ENCODE data around the gene CACNA1S. TPM values are rescaled to one million over a fixed set of nuclear protein-coding genes. Genes with fewer than 3 reads are reported as not detected.

Gene CACNA1S
- not detected for total RNA-seq (2021; fragmentation: NEBNext Ultra II Directional; extraction: Animal tissue kit (Norgen Biotek cat#: 25700))
- long read RNA-seq = 0 reads

- no peak for TF ChIP-seq CTCF (IDR thresholded peaks at IDR 0.05)
- Mint-ChIP-seq H3K9me3 (no peaks in the 10 kb centered on the region), H3K4me3 (no peak within 1 kb of the TSS), H3K27me3 (ENCODE audit: insufficient read depth) (peaks cover 48% of the 10 kb centered on the region), H3K27ac (no peak within 1 kb of the TSS), H3K36me3 (ENCODE audit: low read depth) (no peaks in the 10 kb centered on the region), H3K4me1 (ENCODE audit: low read depth) (no peaks in the 10 kb centered on the region)
- DNase-seq = no peak
Observed at GRCh38 chr1:201112173-201112731, at the start of gene CACNA1S. Gene CACNA1S (minus strand): TSS chr1:201112426. CDS start chr1:201112339, 87 bp downstream.

GRCh38 chr1:201157949-201158348 is 45.7 kb upstream of the CACNA1S start:
- no peak for DNase-seq
- Mint-ChIP-seq H3K36me3 (ENCODE audit: low read depth) (no peaks in the 10 kb centered on the region), H3K4me1 (ENCODE audit: low read depth) (peaks cover 12% of the 10 kb centered on the region), H3K9me3 (no peaks in the 10 kb centered on the region), H3K4me3 (no peak overlapping the region), H3K27me3 (ENCODE audit: insufficient read depth) (peaks cover 28% of the 10 kb centered on the region), H3K27ac (no peak overlapping the region)
- no peak for TF ChIP-seq CTCF (IDR thresholded peaks at IDR 0.05)

- no peaks in the 10 kb centered on the region for H3K9me3 Mint-ChIP-seq
- H3K36me3 Mint-ChIP-seq (ENCODE audit: low read depth) = no peaks in the 10 kb centered on the region
- no peak for DNase-seq
- no peak for TF ChIP-seq CTCF (IDR thresholded peaks at IDR 0.05)
- no peak overlapping the region for H3K4me3 Mint-ChIP-seq
- H3K27ac Mint-ChIP-seq = no peak overlapping the region
- peaks cover 28% of the 10 kb centered on the region for H3K27me3 Mint-ChIP-seq (ENCODE audit: insufficient read depth)
- H3K4me1 Mint-ChIP-seq (ENCODE audit: low read depth) = peaks cover 12% of the 10 kb centered on the region
Observed at GRCh38 chr1:201156819-201157218, 44.6 kb upstream of the CACNA1S start.

- TF ChIP-seq CTCF (IDR thresholded peaks at IDR 0.05) = no peak
- Mint-ChIP-seq H3K27ac (no peak overlapping the region), H3K4me1 (ENCODE audit: low read depth) (peaks cover 12% of the 10 kb centered on the region), H3K36me3 (ENCODE audit: low read depth) (no peaks in the 10 kb centered on the region), H3K4me3 (no peak overlapping the region), H3K9me3 (no peaks in the 10 kb centered on the region), H3K27me3 (ENCODE audit: insufficient read depth) (peaks cover 28% of the 10 kb centered on the region)
- no peak for DNase-seq
Observed at GRCh38 chr1:201156346-201156745, 44.1 kb upstream of the CACNA1S start.

- H3K9me3 Mint-ChIP-seq = no peaks in the 10 kb centered on the region
- H3K4me3 Mint-ChIP-seq = no peak overlapping the region
- no peak overlapping the region for H3K27ac Mint-ChIP-seq
- peaks cover 12% of the 10 kb centered on the region for H3K4me1 Mint-ChIP-seq (ENCODE audit: low read depth)
- 0 out of 2 replicates have a peak, but pooled peaks cover 6% of the 10 kb centered on the region for H3K36me3 Mint-ChIP-seq (ENCODE audit: low read depth)
- peaks cover 28% of the 10 kb centered on the region for H3K27me3 Mint-ChIP-seq (ENCODE audit: insufficient read depth)
- DNase-seq = no peak
- no peak for TF ChIP-seq CTCF (IDR thresholded peaks at IDR 0.05)
Observed at GRCh38 chr1:201155354-201155753, 43.1 kb upstream of the CACNA1S start.
